Body of pancreas (tissue), 4 donors: Measurements from ENCODE around the gene IFRD2.

Experiments
- CTCF ChIP-seq, 7 experiments: fragments of 450-650 bp in 4 of 7; fragments of 200-600 bp in 3 of 7; sonication (generic) in 3 of 7; IDR thresholded peaks; one replicate each; pipeline ENCODE4 v1.5.1; 2016 to 2019; ENCODE audit warnings: antibody characterized with exemption in 7 of 7
- POLR2A ChIP-seq, 3 donors: fragments of 450-650 bp; IDR thresholded peaks; one replicate each; pipeline ENCODE4 v1.6.1; 2016; ENCODE audit warnings: antibody characterized with exemption in 3 of 3, mild to moderate bottlenecking in 2 of 3

GRCh38 chr3:50319894-50320625 lies 27.8 kb upstream of the IFRD2 start:
- no peak for TF ChIP-seq CTCF (IDR thresholded peaks at IDR 0.05)
- no peak for TF ChIP-seq POLR2A (IDR thresholded peaks at IDR 0.05)
